GM19328 (cell line): ENCODE results near the gene MYOD1.

Source experiments
- ATAC-seq: cut with Tn5 transposase; IDR thresholded peaks from one replicate; pipeline ENCODE4 v1.9.1; 2021; ENCODE audit warnings: mild to moderate bottlenecking, moderate library complexity; ENCODE audit not compliant: unreplicated experiment

Gene MYOD1

DNA sequence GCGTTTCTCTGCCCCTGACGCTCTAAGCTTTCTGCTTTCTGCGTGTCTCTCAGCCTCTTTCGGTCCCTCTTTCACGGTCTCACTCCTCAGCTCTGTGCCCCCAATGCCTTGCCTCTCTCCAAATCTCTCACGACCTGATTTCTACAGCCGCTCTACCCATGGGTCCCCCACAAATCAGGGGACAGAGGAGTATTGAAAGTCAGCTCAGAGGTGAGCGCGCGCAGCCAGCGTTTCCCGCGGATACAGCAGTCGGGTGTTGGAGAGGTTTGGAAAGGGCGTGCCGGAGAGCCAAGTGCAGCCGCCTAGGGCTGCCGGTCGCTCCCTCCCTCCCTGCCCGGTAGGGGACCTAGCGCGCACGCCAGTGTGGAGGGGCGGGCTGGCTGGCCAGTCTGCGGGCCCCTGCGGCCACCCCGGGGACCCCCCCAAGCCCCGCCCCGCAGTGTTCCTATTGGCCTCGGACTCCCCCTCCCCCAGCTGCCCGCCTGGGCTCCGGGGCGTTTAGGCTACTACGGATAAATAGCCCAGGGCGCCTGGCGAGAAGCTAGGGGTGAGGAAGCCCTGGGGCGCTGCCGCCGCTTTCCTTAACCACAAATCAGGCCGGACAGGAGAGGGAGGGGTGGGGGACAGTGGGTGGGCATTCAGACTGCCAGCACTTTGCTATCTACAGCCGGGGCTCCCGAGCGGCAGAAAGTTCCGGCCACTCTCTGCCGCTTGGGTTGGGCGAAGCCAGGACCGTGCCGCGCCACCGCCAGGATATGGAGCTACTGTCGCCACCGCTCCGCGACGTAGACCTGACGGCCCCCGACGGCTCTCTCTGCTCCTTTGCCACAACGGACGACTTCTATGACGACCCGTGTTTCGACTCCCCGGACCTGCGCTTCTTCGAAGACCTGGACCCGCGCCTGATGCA lies at the start of gene MYOD1:
MYOD1 (plus strand) TSS at position 544 of the 910 bp plus-strand sequence; CDS start at position 756, 212 bp downstream.
- ATAC-seq = no peak

DNA sequence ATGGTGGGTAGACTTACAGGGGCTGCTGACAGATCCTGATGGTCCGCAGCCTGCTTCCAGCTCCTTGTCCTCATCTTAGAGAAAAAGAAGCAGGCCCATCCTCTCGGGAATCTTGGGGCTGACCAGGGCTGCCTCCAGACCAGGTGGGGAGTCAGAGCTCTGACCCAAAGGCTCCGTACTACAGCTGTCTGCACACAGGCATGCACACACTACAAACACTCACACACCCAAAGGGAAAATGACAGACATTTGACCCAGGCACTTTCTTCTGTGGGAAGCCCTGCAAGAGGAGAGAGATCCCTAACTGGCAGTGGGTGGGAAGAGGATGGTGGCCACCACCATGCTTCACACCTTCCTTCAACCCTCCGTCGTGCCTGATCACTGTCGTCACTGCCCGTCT lies 46.9 kb upstream of the MYOD1 start:
- ATAC-seq = no peak

DNA sequence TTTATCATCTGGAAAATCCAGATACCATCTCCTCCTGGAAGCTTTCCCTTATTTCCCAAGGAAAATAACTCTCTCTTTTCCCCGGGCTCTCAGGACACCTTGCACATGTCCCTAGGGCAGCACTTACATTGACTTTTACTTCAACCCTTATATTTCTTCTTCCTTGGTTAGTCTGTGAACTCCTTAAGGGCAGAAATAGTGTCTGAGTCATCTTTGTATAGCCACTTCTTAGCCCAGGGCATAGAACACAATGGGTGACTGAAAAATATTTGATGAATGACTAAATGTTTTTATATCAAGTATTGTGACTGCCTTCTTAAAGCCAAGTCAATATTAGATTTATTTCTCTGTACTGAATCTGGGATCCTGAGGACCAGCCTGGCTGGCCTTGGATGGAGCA lies 45.4 kb upstream of the MYOD1 start:
- ATAC-seq = no peak

DNA sequence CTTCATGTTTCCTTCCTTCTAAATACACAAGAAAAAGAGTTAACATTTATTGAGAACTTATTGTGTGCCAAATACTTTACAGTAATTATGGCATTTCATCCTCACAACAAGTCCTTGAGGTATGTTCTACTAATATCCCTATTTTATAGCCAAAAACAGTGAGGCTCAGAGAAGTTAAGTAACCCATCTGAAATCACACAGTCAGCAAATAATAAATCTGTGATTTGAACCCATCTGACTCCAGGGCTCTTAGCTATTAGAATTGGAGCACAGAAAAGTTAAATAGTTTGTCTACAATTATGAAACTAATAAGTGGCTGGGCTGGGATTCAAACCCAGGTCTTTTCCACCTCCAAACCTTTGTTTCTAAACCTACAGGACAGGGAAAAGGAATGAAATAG lies 36.5 kb upstream of the MYOD1 start:
- ATAC-seq = no peak

DNA sequence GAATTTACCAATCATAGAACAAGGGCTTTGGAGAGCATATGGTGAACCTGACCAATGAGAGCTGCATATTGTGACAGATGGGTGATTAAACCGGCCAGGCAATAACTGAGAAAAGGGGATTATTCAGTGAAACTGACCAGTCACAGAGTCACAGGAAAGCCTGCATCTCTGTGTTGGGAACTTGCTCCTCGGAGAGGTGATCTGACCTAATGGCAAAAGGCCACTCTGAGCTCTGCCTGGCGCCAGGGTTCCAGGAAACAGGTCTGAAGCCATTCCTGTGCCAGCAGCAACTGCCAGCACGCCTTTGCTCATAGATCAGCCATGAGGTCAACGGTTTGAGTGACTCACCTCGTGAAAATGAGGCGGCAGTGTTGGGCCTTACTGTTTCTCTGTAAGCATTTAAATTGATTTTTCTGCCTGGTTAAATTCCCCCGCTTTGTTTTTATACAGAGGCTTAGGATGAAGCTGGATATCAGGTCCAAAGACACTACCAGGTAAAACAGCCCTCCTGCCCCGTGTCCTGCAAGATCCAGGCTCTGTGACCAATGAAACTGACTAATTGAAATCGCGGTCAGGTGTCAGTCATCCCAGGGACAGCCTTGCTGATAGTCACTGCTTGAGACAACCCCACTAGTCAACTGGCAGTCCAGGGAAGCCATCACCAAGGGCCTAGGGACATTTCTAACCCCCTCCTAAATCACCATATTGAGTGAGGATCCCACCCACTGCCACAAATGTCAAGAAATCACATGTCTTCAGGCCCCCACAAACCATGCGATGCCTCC lies 35.8 kb upstream of the MYOD1 start:
- ATAC-seq = no peak

DNA sequence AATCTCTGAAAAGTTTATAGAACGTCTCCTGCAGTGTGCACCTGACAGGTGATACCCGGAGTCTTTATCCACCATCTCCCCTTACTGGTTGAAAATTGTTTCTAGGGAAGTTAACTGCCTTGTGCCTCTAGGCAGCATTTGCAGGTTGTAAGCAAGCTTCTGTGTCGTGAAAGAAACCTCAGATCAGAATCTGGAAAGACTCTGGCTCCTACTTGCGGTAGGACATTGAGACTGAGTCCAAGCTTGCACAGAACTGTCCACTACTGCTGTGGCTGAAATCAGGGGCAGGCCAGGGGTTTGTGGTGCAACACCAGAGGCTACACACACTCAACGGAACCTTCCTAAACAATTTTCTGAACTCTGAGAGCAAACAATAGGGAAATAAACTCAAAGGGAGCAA lies 34.8 kb upstream of the MYOD1 start:
- no peak for ATAC-seq

DNA sequence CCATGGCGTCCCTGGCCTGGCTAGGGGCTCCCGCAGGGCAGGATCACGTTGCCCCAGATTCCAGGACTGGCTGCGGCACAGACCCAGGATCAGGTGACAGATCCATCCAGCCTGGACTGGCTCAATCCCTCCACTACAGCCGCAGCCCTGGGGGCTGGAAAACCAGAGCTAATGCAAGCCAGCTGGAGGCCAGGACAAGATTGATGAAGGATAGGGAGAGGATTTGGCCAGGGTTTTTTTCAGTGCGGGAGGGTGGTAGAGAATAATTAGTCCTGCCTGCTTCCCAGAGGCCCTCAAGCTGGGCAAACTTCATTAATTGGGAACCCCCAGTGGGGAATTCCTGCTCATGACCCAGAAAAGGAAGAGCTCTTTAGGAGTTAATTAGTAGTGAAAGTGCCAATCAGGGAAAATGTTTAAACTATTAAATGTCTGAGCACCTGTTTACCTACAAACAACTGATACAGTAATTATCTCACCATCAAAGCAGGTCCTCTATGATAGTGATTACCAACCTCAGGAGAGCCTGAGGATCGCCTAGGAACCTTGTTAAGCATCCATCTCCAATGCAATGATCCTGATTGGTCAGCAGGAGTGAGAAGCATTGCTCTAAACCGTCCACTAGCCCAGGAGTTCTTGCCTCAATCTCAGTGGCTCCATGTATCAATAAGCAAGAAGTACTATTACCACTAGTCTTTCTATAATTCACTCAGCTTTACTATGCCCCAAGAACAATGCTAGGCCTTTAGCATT lies 33.0 kb upstream of the MYOD1 start:
- ATAC-seq = no peak

DNA sequence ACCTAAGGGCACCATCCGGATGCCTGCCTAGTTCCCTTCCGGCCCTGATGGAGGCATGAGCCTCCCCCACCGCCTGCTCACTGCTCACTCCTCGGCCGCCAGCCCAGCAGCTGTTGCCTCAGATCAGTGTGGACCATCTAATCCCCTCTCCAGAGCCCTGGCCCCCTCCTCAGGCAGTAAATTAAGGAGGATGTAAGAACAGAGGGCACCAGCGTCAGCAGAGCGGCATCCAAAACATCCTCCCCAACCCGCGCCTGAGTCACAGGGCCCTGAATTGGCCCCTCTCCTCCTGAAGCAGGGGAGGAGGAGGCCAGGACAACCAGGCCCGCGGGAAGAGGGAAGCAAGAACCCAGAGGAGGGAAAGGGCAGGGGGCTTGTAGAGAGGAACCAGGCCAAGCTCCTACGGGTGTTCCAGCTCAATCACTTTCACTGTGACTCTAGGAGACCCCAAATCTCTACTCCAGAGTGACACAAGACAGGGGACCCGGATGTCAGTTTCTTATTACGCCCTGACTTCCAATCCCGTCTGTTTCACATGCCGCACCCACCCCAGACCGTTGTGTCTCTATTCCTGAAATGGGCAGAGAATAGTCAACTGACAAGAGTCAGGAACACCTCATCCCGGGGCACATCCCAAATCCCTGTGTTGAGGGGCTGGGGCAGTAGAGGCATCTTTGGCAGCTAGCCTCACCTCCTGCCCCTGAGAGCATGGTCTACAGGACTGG lies 31.3 kb upstream of the MYOD1 start:
- ATAC-seq = no peak

DNA sequence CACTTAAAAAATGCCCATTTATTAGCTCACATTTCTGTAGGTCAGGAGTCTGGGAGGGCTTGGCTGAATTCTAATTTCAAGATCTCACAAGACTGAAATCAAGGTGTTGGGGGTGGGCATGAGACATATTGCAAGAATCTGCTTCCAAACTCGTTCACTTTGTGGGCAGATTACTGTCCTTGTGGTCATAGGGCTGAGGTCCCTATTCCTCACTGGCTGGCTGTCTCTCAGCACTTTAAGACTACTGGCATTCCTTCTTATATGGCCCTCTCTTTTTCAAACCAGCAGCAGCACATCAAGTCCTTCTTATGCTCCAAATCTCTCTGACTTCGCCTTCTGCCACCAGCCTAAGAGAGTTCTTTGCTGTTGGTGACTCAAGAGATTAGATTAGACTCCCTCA lies 27.8 kb upstream of the MYOD1 start:
- no peak for ATAC-seq

DNA sequence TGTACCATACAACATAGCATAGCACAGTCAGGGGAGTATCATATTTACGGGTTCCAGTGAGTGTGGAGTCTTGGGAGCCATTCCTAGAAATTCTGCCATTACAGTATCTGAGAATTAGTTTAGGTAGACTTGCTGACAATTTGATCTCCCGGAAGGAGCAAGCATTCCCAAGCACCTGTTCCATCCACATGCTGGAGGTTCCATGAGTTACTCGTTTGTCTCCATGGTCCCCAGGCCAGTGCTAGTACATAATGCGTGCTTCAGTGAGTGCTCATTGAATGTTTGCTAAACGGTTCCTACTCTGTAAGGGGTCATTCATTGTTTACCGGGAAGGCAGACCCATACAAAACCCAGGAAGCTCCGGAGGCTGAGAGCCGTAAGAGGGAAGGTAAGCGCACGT lies 27.4 kb upstream of the MYOD1 start:
- no peak for ATAC-seq

DNA sequence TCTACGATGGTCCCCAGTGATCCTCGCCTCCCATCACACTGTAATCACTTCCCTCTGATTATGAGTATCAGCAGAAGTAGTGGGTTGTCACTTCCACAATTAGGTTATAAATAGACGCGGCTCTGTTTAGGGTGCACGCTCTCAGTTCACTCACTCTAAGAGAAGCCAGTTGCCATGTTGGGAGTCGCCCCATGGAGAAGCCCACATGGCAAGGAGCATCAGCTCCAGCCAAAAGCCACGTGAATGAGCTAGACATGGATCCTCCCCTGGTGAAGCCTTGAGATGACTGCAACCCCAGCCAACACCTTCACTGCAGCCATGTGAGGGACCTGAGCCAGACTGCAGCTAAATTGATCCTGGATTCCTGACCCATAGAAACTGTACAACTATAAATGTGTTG lies 26.4 kb upstream of the MYOD1 start:
- ATAC-seq = no peak

DNA sequence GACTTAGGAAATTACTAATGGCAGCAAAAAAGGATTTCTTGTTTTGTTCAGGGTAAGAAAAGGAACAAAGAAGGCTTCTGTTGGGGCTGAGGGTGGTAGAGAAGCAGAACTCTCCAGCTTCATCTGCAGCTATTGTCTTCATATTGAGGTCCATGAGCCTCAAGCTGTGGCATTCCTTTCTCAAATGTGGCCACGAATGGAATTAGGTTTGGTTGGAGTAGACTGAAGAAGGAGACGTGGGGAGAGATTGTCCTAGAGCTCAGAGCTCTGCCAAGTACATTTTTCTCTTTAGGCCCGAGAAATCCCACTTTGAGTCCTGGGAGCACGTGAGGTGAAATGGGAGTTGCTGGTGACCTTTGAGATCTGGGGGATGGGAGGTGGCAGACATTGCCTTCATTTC lies 25.8 kb upstream of the MYOD1 start:
- ATAC-seq = no peak

DNA sequence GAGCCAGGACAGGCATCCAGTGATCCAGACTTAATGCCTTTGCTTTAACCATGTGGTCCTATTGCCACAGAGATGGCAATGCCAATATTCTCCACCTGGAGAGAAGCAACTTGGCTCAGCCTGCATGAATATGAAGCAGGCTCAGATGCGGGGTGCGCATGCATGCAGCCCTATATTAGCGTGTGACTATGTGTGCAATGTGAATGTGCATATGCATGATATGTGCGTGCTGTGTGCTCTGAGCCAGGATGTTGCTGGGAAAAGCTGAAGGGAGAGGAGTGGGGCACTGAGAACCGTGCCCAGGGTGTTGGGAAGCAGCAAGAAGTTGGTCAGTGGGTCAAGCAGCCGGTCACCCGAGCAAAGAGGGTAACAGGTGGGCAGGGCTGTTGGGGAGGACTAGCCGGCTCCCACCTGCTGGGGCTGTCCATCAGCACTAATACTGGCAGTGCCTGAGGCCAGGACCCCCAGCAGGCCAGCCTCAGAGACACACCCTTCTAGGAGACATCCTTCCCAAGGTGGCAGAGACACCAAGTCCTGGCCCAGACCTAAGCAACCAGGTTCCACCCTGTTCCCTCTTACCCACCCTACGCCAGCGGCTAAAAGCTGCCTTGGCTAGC lies 24.8 kb upstream of the MYOD1 start:
- ATAC-seq = no peak

DNA sequence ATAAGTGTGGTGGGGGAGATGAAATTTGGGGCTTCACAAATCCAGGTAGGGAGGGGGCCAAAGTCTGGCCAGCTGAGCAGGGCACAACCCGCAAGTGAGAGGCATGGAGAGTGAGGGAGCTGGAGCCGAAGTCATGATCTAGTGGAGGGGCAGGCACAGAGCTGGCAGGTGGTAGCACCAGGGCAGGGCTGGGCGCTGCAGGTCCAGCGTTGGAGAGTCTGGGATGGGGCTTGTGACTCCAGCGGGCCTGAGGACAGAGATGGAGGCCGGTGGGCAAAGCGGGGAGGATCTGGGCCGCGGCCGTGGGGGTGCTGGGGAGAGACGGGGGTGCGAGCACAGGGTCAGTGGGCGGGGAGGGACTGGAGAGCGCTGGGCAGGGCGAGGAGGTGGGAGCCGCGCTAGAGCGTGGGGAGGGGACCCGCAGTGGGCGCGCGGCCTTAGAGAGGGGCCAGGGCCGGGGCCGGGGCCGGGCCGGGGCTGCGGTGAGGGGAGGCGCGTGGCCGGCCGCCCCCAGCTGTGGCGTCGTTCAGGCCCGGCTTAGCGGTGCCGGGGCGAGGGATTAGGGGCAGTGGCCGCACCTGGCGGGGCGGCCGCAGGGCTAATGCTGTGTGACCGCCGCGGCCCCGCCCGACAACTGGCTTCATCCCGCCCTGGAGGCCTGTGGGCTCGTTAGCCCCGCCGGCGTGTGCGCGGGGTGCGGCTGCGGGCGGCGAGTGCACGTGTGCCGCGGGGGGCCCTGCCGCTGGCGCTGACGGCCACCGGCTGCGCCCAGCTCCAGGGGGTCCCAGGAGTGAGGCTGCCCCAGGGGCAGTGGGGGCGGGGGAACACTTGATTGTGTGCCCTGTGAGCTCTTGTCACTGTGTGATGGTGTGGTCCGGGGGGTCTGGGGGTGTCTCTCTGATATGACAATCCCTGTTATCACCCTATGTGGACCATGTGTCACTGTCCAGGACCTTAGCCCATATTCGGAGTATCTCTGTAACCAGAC lies 23.6 kb upstream of the MYOD1 start:
- ATAC-seq = no peak

DNA sequence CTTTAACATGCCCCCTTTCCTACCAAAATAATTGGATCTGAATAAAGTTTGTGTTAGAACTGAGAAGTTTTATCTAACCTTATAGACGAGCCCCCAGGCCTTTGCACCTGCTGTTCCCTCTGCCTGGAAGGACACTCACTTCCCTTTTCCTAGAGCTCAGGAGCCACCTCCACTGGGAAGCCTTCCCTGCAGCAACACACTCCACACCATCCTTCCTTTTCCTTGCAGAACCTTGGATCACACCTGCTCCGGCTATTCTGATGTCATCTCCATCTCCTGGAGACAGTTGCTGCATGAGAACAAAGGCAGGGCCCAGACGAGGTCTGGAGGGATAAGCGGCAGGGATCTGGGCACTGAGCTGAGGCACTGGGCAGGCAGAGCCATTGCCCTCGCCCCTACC lies 22.6 kb upstream of the MYOD1 start:
- no peak for ATAC-seq

DNA sequence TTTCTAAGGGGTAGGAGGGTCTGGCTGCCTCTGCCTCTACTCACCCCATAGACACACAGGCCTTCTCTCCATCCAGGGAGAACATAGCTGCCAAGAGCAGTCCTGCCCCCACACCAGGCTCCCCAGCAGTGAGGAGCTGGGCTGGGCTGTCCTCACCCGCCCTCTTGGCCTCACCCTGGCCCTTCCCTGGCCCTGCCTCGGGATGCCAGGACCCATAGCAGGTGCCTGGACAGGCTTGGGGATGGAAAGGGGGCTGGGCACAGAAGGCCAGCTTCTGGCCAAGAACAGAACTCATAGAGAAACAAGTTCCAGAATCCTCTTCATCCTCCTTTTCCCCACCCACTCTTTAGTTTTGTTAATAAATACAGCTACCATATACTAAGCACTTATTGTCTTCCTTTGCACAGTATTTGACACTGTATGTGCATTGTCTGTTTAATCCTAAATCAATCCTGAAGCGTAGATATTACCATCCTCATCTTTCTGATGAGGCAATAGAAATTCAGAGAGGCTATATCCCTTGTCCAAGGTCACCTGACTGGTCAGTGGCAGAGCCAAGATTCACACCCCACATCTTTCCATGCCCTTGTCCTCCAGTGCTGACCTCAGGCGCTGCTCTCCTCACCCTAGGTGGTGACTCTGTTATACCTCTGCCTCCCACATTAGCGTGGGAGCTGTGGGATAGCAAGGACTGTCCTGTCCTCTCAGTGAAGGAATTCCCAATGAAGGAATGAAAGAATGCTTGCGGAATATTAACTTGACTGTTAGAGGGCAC lies 22.0 kb upstream of the MYOD1 start:
- ATAC-seq = no peak

DNA sequence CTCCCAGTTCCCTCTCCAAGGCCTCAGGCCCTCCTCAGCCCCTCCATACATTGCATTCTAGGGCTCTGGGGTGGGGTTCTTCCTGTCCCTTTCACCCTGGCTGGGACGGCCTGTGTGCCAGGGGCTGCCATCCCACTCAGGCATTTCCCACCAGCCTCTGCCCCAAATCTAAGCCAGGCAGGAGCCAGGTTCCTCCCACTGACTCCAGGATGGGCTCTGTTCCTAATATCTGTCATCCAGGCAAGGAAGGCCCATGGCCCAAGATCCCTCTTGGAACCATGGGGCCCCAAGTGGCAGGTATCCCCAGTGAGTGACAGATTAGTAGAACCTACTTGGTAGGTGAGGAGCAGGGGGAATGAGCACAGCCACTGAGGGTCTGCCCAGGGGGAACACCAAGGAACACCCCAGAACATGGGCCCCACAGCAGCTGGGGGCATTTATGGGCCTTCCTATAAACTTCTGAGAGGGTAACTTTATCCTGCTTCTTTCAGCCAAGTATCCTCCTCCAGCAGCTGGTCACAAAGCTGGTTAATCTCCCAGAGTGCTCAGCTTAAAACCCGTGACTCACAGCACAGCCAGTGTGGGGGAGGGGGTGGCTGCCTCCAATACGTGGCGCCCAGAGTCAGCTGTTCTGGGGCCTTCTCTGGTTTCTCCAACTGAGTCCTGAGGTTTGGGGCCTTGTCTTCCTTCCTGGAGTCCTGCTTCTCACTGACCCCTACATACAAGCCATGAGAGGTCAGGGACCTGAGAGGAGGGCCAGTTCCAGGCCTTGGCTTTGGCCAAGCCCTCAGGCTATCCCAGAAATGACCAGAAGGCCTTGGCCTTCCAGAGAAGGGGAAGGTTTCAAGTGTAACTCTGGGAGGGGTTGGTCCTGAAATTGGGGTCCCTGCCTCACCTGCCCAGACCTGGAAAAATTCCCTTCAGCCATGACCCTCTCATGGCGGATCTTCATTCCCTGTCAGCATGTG lies 19.9 kb upstream of the MYOD1 start:
- ATAC-seq = no peak
